Measurements from ENCODE around the gene NEU1. TPM values are rescaled to one million over a fixed set of nuclear protein-coding genes. Genes with fewer than 3 reads are reported as not detected.

The NEU1 gene
- total RNA-seq, 4 donors from 2014 or later = 20.8 to 42.7 (median 38.1) TPM

- DNase-seq = no peak
- H3K36me3 ChIP-seq = peaks cover 0 to 42% of the 10 kb centered on the region in 2 donors
- in situ Hi-C loops (cut with MboI; ENCODE audit: low sequenced_read_pairs in 4 of 4) = loop anchor here in 1 of 4 donors (25.0 kb wide), 1 partner anchor 1425 kb away; the partner anchor contains the start of genes B3GALT4, PFDN6, RGL2 and WDR46
- no peak for ATAC-seq
- peak overlapping the region; percentile 69 to 92 (median 82) for H3K4me3 ChIP-seq
- no peak for TF ChIP-seq CTCF (IDR thresholded peaks at IDR 0.05 in 4 of 5, conservative IDR thresholded peaks at IDR 0.05 in 1 of 5)
- no peak for TF ChIP-seq POLR2A (IDR thresholded peaks at IDR 0.05)
- peak overlapping the region; percentile 83 to 91 (median 88) for H3K27ac ChIP-seq
- H3K4me1 ChIP-seq = peaks cover 20 to 22% of the 10 kb centered on the region in 2 donors
- no peaks in the 10 kb centered on the region for H3K27me3 ChIP-seq
- intact Hi-C loops (cut with DNase I; ENCODE audit: low total_unique reads) = loop anchor here (1.0 to 10.0 kb wide), 5 partner anchors 27 to 315 kb away; partner anchors contain the start of genes ATP6V1G2, CSNK2B, NFKBIL1 and VARS1
- no peaks in the 10 kb centered on the region for H3K9me3 ChIP-seq
Measured at GRCh38 chr6:31861919-31862343, 690 bp downstream of the NEU1 start.

- Histone ChIP-seq H3K4me3 (no peak overlapping the region), H3K27ac (no peak overlapping the region), H3K36me3 (peaks cover 0 to 47% of the 10 kb centered on the region in 2 donors), H3K9me3 (no peaks in the 10 kb centered on the region), H3K27me3 (no peaks in the 10 kb centered on the region), H3K4me1 (peaks cover 20 to 22% of the 10 kb centered on the region in 2 donors)
- ATAC-seq = no peak
- intact Hi-C loops (cut with DNase I; ENCODE audit: low total_unique reads) = loop anchor here (5.0 to 10.0 kb wide), 2 partner anchors 86 to 314 kb away; partner anchors contain the start of genes ATP6V1G2, NFKBIL1 and VWA7
- no peak for TF ChIP-seq POLR2A (IDR thresholded peaks at IDR 0.05)
- no peak for TF ChIP-seq CTCF (IDR thresholded peaks at IDR 0.05 in 4 of 5, conservative IDR thresholded peaks at IDR 0.05 in 1 of 5)
- no peak for DNase-seq
- in situ Hi-C loops (cut with MboI; ENCODE audit: low sequenced_read_pairs in 4 of 4) = loop anchor here in 1 of 4 donors (25.0 kb wide), 1 partner anchor 1426 kb away; the partner anchor contains the start of genes B3GALT4, PFDN6, RGL2 and WDR46
Measured at GRCh38 chr6:31861150-31861549, 1.5 kb downstream of the NEU1 start.

GRCh38 chr6:31860349-31860748, 2.3 kb downstream of the NEU1 start:
- in situ Hi-C loops (cut with MboI; ENCODE audit: low sequenced_read_pairs in 4 of 4) (loop anchor here in 1 of 4 donors (25.0 kb wide), 1 partner anchor 1427 kb away; the partner anchor contains the start of genes B3GALT4, PFDN6, RGL2 and WDR46), intact Hi-C loops (cut with DNase I; ENCODE audit: low total_unique reads) (loop anchor here (5.0 to 10.0 kb wide), 2 partner anchors 86 to 313 kb away; partner anchors contain the start of genes ATP6V1G2, NFKBIL1 and VWA7)
- DNase-seq = no peak
- H3K9me3 ChIP-seq = no peaks in the 10 kb centered on the region
- peaks cover 0 to 47% of the 10 kb centered on the region in 2 donors for H3K36me3 ChIP-seq
- H3K27ac ChIP-seq = no peak overlapping the region
- H3K27me3 ChIP-seq = no peaks in the 10 kb centered on the region
- no peak overlapping the region for H3K4me3 ChIP-seq
- peaks cover 20 to 22% of the 10 kb centered on the region in 2 donors for H3K4me1 ChIP-seq
- no peak for TF ChIP-seq POLR2A (IDR thresholded peaks at IDR 0.05)
- TF ChIP-seq CTCF (IDR thresholded peaks at IDR 0.05 in 4 of 5, conservative IDR thresholded peaks at IDR 0.05 in 1 of 5) = no peak
- ATAC-seq = no peak

GRCh38 chr6:31859923-31860322, 2.7 kb downstream of the NEU1 start:
- TF ChIP-seq CTCF (IDR thresholded peaks at IDR 0.05 in 4 of 5, conservative IDR thresholded peaks at IDR 0.05 in 1 of 5) (no peak), POLR2A (IDR thresholded peaks at IDR 0.05) (no peak)
- H3K4me1 ChIP-seq = peaks cover 20 to 22% of the 10 kb centered on the region in 2 donors
- in situ Hi-C loops (cut with MboI; ENCODE audit: low sequenced_read_pairs in 4 of 4) = loop anchor here in 1 of 4 donors (25.0 kb wide), 1 partner anchor 1427 kb away; the partner anchor contains the start of genes B3GALT4, PFDN6, RGL2 and WDR46
- H3K9me3 ChIP-seq = no peaks in the 10 kb centered on the region
- no peak for DNase-seq
- H3K27ac ChIP-seq = no peak overlapping the region
- ATAC-seq = no peak
- H3K36me3 ChIP-seq = peaks cover 0 to 47% of the 10 kb centered on the region in 2 donors
- H3K4me3 ChIP-seq = no peak overlapping the region
- no peaks in the 10 kb centered on the region for H3K27me3 ChIP-seq
- intact Hi-C loops (cut with DNase I; ENCODE audit: low total_unique reads) = loop anchor here (5.0 to 10.0 kb wide), 2 partner anchors 85 to 313 kb away; partner anchors contain the start of genes ATP6V1G2, NFKBIL1 and VWA7

Measured in gastrocnemius medialis (tissue), 4 donors.